ENCODE data around the gene GCK.

DNA sequence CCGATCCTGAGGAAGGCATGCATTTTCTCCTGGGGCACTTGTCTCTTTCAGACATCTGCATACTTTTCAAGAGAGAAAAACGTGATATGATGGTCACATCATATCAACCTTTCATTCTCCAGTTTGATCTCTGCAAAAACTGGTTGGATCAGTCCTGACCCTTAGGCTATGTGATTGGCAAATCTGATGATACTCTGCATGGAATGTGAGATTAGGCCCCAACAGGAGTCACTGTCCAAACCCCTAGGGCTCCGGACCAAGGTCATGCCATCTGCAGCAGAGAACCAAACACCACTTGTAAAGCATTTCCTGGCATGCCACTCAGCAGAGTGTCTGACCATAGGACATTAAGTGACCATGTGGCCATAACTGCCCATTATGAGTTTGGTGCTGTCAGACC lies 8.6 kb downstream of the GCK start:
- TF ChIP-seq, protein P1, sequence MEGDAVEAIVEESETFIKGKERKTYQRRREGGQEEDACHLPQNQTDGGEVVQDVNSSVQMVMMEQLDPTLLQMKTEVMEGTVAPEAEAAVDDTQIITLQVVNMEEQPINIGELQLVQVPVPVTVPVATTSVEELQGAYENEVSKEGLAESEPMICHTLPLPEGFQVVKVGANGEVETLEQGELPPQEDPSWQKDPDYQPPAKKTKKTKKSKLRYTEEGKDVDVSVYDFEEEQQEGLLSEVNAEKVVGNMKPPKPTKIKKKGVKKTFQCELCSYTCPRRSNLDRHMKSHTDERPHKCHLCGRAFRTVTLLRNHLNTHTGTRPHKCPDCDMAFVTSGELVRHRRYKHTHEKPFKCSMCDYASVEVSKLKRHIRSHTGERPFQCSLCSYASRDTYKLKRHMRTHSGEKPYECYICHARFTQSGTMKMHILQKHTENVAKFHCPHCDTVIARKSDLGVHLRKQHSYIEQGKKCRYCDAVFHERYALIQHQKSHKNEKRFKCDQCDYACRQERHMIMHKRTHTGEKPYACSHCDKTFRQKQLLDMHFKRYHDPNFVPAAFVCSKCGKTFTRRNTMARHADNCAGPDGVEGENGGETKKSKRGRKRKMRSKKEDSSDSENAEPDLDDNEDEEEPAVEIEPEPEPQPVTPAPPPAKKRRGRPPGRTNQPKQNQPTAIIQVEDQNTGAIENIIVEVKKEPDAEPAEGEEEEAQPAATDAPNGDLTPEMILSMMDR (IDR thresholded peaks at IDR 0.05) = no peak
- no peak for TF ChIP-seq POLR2A (IDR thresholded peaks at IDR 0.05)

All from heart left ventricle (tissue), 13 donors.